ENCODE results near the gene GJC1. TPM values are rescaled to one million over a fixed set of nuclear protein-coding genes. Genes with fewer than 3 reads are reported as not detected.

Gene GJC1
- total and polyA plus RNA-seq, 9 of the 15 experiments (the other 6 are each of a cell fraction or from before 2014, with no cell fraction given), result 0.04 to 1.4 (median 0.18) TPM; not detected in 1

GRCh38 chr17:44779211-44780025, 50.7 kb downstream of the GJC1 start (continued):
- TF ChIP-seq BDP1 (IDR thresholded peaks at IDR 0.05; ENCODE audit: insufficient read depth, insufficient read length), result no peak

DNA sequence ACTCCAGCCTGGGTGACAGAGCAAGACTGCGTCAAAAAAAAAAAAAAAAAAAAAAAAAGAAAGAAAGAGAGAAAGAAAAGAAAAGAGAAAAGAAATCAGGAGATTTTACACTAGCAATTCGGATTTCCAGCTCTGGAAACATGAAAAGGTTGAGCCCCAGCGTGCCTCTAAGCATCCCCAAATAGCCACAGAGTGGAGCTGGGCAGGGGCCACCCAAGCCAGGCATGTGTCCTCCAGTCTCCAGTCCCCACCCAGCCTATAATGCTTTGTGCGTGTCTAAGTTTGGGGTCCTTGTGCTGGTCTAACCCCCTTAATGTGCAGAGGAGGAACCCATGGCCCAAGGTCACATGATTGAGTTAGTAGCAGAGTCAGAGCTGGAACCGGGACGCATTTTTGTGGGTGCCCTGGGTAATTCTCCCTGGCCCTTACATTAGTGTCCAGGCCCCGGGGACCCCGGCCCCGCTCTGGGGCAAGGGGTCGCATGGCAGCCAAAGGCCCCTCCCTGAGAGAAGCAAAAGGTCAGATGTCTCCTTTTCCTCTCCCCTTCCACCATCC, 51.4 kb downstream of the GJC1 start:
- peaks cover 10 to 44% of the 10 kb centered on the region in 2 experiments; a peak in 3 of 5 replicates for H3K27me3 ChIP-seq (ENCODE audit: control insufficient read depth in 2 of 2, insufficient read depth in 2 of 2, low read length in 2 of 2)
- intact Hi-C loops (cut with micrococcal nuclease), result loop anchor here (5.0 to 10.0 kb wide), 4 partner anchors 64 to 354 kb away; partner anchors contain the start of gene PLCD3
- H3K36me3 ChIP-seq (ENCODE audit: control insufficient read depth, insufficient read depth, low read length), result no peaks in the 10 kb centered on the region
- FAIRE-seq (no peak), DNase-seq (ENCODE audit: extremely low read depth in 1 of 4, low spot score in 3 of 4) (no peak), ATAC-seq (no peak)
- BruUV-seq (replicated peaks), result no TSS peak
- H3K9me1 ChIP-seq (ENCODE audit: control insufficient read depth, insufficient read depth, low read length), result no peaks in the 10 kb centered on the region
- no peaks in the 10 kb centered on the region for H3K79me2 ChIP-seq (ENCODE audit: control insufficient read depth, insufficient read depth, low read length)
- H3K27ac ChIP-seq (ENCODE audit: extremely low read depth, low read depth, low read length), result no peak overlapping the region; the same call in 2 of the 3 replicates
- POLR2A ChIA-PET, result interaction anchor here (1.0 to 1.1 kb wide), 3 partner anchors 9 to 370 kb away, joined by 3 to 6 read pairs (median 3); no protein-coding TSS in a partner anchor
- peak overlapping the region; percentile 96 for H2AFZ ChIP-seq (ENCODE audit: low read depth, low read length)
- H3K4me3 ChIP-seq, result peak overlapping the region; percentile 39
- peak overlapping the region in 1 of 2 experiments; percentile 27; a peak in 1 of 4 replicates for H3K9ac ChIP-seq (ENCODE audit: insufficient read depth in 1 of 2, low read depth in 2 of 2, low read length in 2 of 2)
- H3K4me1 ChIP-seq (replicated peaks in 1 of 2; ENCODE audit: control insufficient read depth in 2 of 2, insufficient read depth in 2 of 2, low read length in 2 of 2), result peaks cover 10 to 63% of the 10 kb centered on the region in 2 experiments; a peak in 4 of 5 replicates
- CTCF ChIA-PET (ENCODE audit: low intra/inter-chr PET ratio), result interaction anchor here (1.2 to 3.8 kb wide), 5 partner anchors 53 to 320 kb away, joined by 3 to 38 read pairs (median 8); no protein-coding TSS in a partner anchor
- no peaks in the 10 kb centered on the region; the same call in none of the 2 replicates for H4K20me1 ChIP-seq (replicated peaks; ENCODE audit: control insufficient read depth, insufficient read depth, low read length)
- 9% methylated on average over 8 of the region's 10 CpGs for WGBS (ENCODE audit: insufficient coverage, low coverage, missing lambda C conversion rate)
- in situ Hi-C loops (cut with MboI), result loop anchor here (10.0 kb wide), 1 partner anchor 236 kb away; no protein-coding TSS in a partner anchor
- H3K9me3 ChIP-seq (replicated peaks; ENCODE audit: control insufficient read depth, insufficient read depth, low read depth, low read length), result no peaks in the 10 kb centered on the region
- H3K4me2 ChIP-seq (ENCODE audit: insufficient read depth, low read length), result peak overlapping the region; percentile 84
- peak; percentile 66; the same call in 1 of the 2 replicates for TF ChIP-seq TOE1 (IDR thresholded peaks at IDR 0.05; ENCODE audit: borderline replicate concordance)
- TF ChIP-seq TOE1 (CRISPR knock-in tag; IDR thresholded peaks at IDR 0.05; ENCODE audit: borderline replicate concordance, low read depth), result no peak
- peak; percentile 12; the same call in 1 of the 2 replicates for TF ChIP-seq ZFP91 (CRISPR knock-in tag; IDR thresholded peaks at IDR 0.05)
- no peak for TF ChIP-seq SPI1 (IDR thresholded peaks at IDR 0.05; ENCODE audit: borderline replicate concordance, low read depth, low read length)
- peak; percentile 52 for TF ChIP-seq USF2 (CRISPR knock-in tag; IDR thresholded peaks at IDR 0.05)
- TF ChIP-seq GMEB1 (CRISPR knock-in tag; IDR thresholded peaks at IDR 0.05), result no peak
- TF ChIP-seq SIX5 (IDR thresholded peaks at IDR 0.05; ENCODE audit: borderline replicate concordance in 1 of 2, insufficient read depth in 1 of 2, low read depth in 1 of 2, low read length in 2 of 2), result no peak
- TF ChIP-seq, protein P1, sequence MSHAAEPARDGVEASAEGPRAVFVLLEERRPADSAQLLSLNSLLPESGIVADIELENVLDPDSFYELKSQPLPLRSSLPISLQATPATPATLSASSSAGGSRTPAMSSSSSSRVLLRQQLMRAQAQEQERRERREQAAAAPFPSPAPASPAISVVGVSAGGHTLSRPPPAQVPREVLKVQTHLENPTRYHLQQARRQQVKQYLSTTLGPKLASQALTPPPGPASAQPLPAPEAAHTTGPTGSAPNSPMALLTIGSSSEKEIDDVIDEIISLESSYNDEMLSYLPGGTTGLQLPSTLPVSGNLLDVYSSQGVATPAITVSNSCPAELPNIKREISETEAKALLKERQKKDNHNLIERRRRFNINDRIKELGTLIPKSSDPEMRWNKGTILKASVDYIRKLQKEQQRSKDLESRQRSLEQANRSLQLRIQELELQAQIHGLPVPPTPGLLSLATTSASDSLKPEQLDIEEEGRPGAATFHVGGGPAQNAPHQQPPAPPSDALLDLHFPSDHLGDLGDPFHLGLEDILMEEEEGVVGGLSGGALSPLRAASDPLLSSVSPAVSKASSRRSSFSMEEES (CRISPR knock-in tag; IDR thresholded peaks at IDR 0.05), result peak; percentile 80
- TF ChIP-seq PML (IDR thresholded peaks at IDR 0.05; ENCODE audit: low read length), result 0 out of 2 replicates have a peak, but pooled peaks have one; percentile 6
- peak; percentile 37; the same call in 1 of the 2 replicates for TF ChIP-seq RAD51 (IDR thresholded peaks at IDR 0.05; ENCODE audit: borderline replicate concordance, low read depth)
